IMR-90 (cell line): Measurements from ENCODE around the gene GRAMD2A. TPM values are rescaled to one million over a fixed set of nuclear protein-coding genes. Genes with fewer than 3 reads are reported as not detected.

Experiments used
- ATAC-seq: fragments of 200-7000 bp; cut with Tn5 transposase; 2 replicates; pipeline ENCODE4 v1.9.1; 2020; ENCODE audit warnings: low read depth, mild to moderate bottlenecking, moderate library complexity
- BruUV-seq: library from RNA; stranded (reverse); fragments of 400-500 nt; replicated peaks from 2 replicates; lab custom pipeline; 2021; lab: Mats Ljungman, UMichigan
- CTCF ChIA-PET: fragments of 300-600 bp; formaldehyde crosslinking; extraction: SDS; loops from one replicate; lab custom pipeline; 2021; ENCODE audit warnings: antibody characterized with exemption; lab: Yijun Ruan, JAX
- POLR2A ChIA-PET: fragments of 300-600 bp; sonication (Branson Sonifier 250); formaldehyde crosslinking; loops from one replicate; lab custom pipeline; 2022; ENCODE audit warnings: antibody characterized with exemption; ENCODE audit not compliant: unreplicated experiment; lab: Charles Lee
- DNase-seq: peaks from one replicate; pipeline ENCODE4 v3.0.0; 2013
- H2AFZ ChIP-seq: replicated peaks from 2 replicates; pipeline ENCODE3; 2013; ENCODE audit warnings: low read length, mild to moderate bottlenecking; ENCODE audit not compliant: poor library complexity
- H2AK5ac ChIP-seq: 2 replicates; pipeline ENCODE4 v1.6.1; 2013; ENCODE audit warnings: low read depth, low read length, inconsistent platforms
- H2AK9ac ChIP-seq: replicated peaks from 2 replicates; pipeline ENCODE3; 2013; ENCODE audit warnings: mild to moderate bottlenecking, low read depth, low read length, moderate library complexity; ENCODE audit not compliant: poor library complexity
- H2BK120ac ChIP-seq: 2 replicates; pipeline ENCODE4 v1.6.1; 2013; ENCODE audit warnings: low read depth, low read length, inconsistent platforms
- H2BK15ac ChIP-seq: 3 replicates; pipeline ENCODE4 v1.6.1; 2013; ENCODE audit warnings: low read depth, low read length, inconsistent platforms
- H2BK20ac ChIP-seq: 2 replicates; pipeline ENCODE4 v1.6.1; 2013; ENCODE audit warnings: low read depth, mild to moderate bottlenecking, inconsistent platforms, low read length, moderate library complexity
- H2BK5ac ChIP-seq: 2 replicates; pipeline ENCODE4 v1.6.1; 2013; ENCODE audit warnings: mild to moderate bottlenecking, low read depth, low read length, inconsistent platforms; ENCODE audit not compliant: poor library complexity, severe bottlenecking
- H3K14ac ChIP-seq: replicated peaks from 2 replicates; pipeline ENCODE4 v1.6.1; 2013; ENCODE audit warnings: low read depth, low read length, inconsistent platforms
- H3K18ac ChIP-seq: 2 replicates; pipeline ENCODE4 v1.6.1; 2013; ENCODE audit warnings: low read depth, low read length, control low read depth
- H3K23ac ChIP-seq: 2 replicates; pipeline ENCODE4 v1.6.1; 2013; ENCODE audit warnings: low read depth, low read length, inconsistent platforms
- H3K27ac ChIP-seq: 2 replicates; pipeline ENCODE4 v1.5.1; 2013; ENCODE audit warnings: mild to moderate bottlenecking, control low read depth, low read length; ENCODE audit not compliant: insufficient read depth
- H3K27me3 ChIP-seq: 2 replicates; pipeline ENCODE4 v1.6.1; 2013; ENCODE audit warnings: low read length; ENCODE audit not compliant: control insufficient read depth, insufficient read depth
- H3K36me3 ChIP-seq: 2 replicates; pipeline ENCODE4 v1.6.1; 2013; ENCODE audit warnings: low read length, mixed read lengths; ENCODE audit not compliant: control insufficient read depth, insufficient read depth
- H3K4ac ChIP-seq: 2 replicates; pipeline ENCODE4 v1.6.1; 2013; ENCODE audit warnings: low read depth, low read length, inconsistent platforms
- H3K4me1 ChIP-seq: 2 replicates; pipeline ENCODE4 v1.6.1; 2013; ENCODE audit warnings: low read length, mixed read lengths; ENCODE audit not compliant: control insufficient read depth, insufficient read depth
- H3K4me2 ChIP-seq: 2 replicates; pipeline ENCODE4 v1.6.1; 2013; ENCODE audit warnings: low read depth, mild to moderate bottlenecking, control low read depth, low read length, moderate library complexity
- H3K4me3 ChIP-seq: 2 replicates; pipeline ENCODE4 v1.5.1; 2013; ENCODE audit warnings: low read depth, mild to moderate bottlenecking, control low read depth, low read length, moderate library complexity; ENCODE audit not compliant: insufficient read depth
- H3K56ac ChIP-seq: 2 replicates; pipeline ENCODE4 v1.6.1; 2013; ENCODE audit warnings: low read length, inconsistent platforms; ENCODE audit not compliant: insufficient read depth; ENCODE audit errors: extremely low read depth
- H3K79me1 ChIP-seq, 2 experiments: 2 replicates each; pipeline ENCODE4 v1.6.1; 2013; ENCODE audit warnings: low read length in 2 of 2, inconsistent platforms in 1 of 2, low read depth in 1 of 2
- H3K9ac ChIP-seq: 2 replicates; pipeline ENCODE4 v1.6.1; 2013; ENCODE audit warnings: low read depth, low read length, control low read depth
- H3K9me1 ChIP-seq: 2 replicates; pipeline ENCODE4 v1.6.1; 2013; ENCODE audit warnings: low read length, inconsistent platforms; ENCODE audit not compliant: insufficient read depth
- H3K9me3 ChIP-seq: 2 replicates; pipeline ENCODE4 v1.6.1; 2013; ENCODE audit warnings: low read length; ENCODE audit not compliant: control insufficient read depth, insufficient read depth
- H4K20me1 ChIP-seq: 2 replicates; pipeline ENCODE4 v1.6.1; 2013; ENCODE audit warnings: low read length, inconsistent platforms; ENCODE audit not compliant: insufficient read depth
- H4K5ac ChIP-seq: 2 replicates; pipeline ENCODE4 v1.6.1; 2013; ENCODE audit warnings: mild to moderate bottlenecking, low read depth, low read length, control low read depth
- H4K8ac ChIP-seq, 2 experiments: 2 replicates each; pipeline ENCODE4 v1.6.1; 2013; ENCODE audit warnings: low read depth in 2 of 2, low read length in 2 of 2, control low read depth in 1 of 2, inconsistent platforms in 1 of 2
- H4K91ac ChIP-seq: 2 replicates; pipeline ENCODE4 v1.6.1; 2013; ENCODE audit warnings: low read depth, low read length, inconsistent platforms; ENCODE audit not compliant: insufficient read depth
- BHLHE40 ChIP-seq: fragments of 150-350 bp; IDR thresholded peaks from 2 replicates; pipeline ENCODE4 v1.6.1; 2016; ENCODE audit warnings: mild to moderate bottlenecking, low read depth, low read length
- RAD21 ChIP-seq: IDR thresholded peaks from 2 replicates; pipeline ENCODE4 v1.6.1; 2012; ENCODE audit warnings: low read length, improper control_type of control experiment
- WGBS, 2 experiments: methylation state at CpG; one replicate each; pipeline versions ENCODE4 v1.1.5 to v1.1.7; 2013; ENCODE audit warnings: missing lambda C conversion rate in 2 of 2; ENCODE audit not compliant: insufficient read length in 1 of 2; ENCODE audit errors: extremely low coverage in 2 of 2; 5-methylcytosine and 5-hydroxymethylcytosine counted together
- dilution Hi-C: fragments of 300-500 bp; cut with HindIII; formaldehyde crosslinking; loops from one replicate; pipeline ENCODE4 v1.14.3; 2018; ENCODE audit warnings: low sequenced_read_pairs; ENCODE audit not compliant: unreplicated experiment
- in situ Hi-C: fragments of 300-500 bp; cut with MboI; formaldehyde crosslinking; loops from 3 replicates; pipeline ENCODE4 v1.14.3; 2019; ENCODE audit warnings: low sequenced_read_pairs, inconsistent platforms, mixed read lengths
- intact Hi-C: fragments of 100-400 bp; cut with micrococcal nuclease; formaldehyde crosslinking; loops from 2 replicates; pipeline ENCODE4 v1.10.0; 2022
- polyA plus RNA-seq, 3 experiments: library from polyadenylated mRNA; depleted of rRNA; stranded (reverse); fragments of >200 nt; gene quantifications; 2 replicates each; pipeline ENCODE4 v1.2.3, GENCODE V29; 2012; ENCODE audit warnings: low replicate concordance in 1 of 3
- total RNA-seq: library from RNA; depleted of rRNA; stranded (reverse); fragments of >200 nt; gene quantifications from 2 replicates; pipeline ENCODE4 v1.2.3, GENCODE V29; 2012

Gene GRAMD2A
- total and polyA plus RNA-seq, 2 of the 4 experiments (the other 2 are of a cell fraction), result 0.14 to 0.18 TPM

DNA sequence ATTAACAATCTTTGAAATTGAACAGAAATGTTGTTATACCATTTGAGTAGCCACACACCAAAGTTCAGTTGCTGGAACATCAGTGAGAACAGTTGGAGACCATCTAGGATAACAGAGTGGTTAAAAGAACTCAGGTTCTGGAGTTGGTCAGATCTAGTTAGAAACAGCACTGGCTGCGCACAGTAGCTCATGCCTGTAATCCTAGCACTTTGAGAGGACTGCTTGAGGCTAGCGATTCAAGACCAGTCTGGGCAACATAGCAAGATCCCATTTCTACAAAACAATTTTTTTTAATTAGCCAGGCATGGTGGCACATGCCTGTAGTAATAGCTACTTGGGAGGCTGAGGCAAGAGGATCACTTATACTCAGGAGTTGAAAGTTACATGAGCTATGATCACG is 41.0 kb upstream of the GRAMD2A start:
- no TSS peak for BruUV-seq

More for the DNA sequence above, 41.0 kb upstream of the GRAMD2A start:
- no peak overlapping the region for H3K56ac ChIP-seq
- peak overlapping the region; percentile 10; the same call in 1 of the 2 replicates for H3K4ac ChIP-seq
- H3K9me3 ChIP-seq, result no peaks in the 10 kb centered on the region
- 0 out of 2 replicates have a peak overlapping the region, but pooled peaks have one; percentile 3 for H3K14ac ChIP-seq
- H2AK5ac ChIP-seq, result peak overlapping the region; percentile 6; the same call in 1 of the 2 replicates
- H3K4me2 ChIP-seq, result no peak overlapping the region
- peak overlapping the region; percentile 31; the same call in 1 of the 2 replicates for H4K91ac ChIP-seq
- in situ Hi-C loops, result no loop called here
- no peak for ATAC-seq
- dilution Hi-C loops, result no loop called here
- TF ChIP-seq BHLHE40 (no peak), RAD21 (no peak)
- peak overlapping the region; percentile 43; the same call in 1 of the 3 replicates for H2BK15ac ChIP-seq
- no peak overlapping the region for H3K4me3 ChIP-seq
- CTCF ChIA-PET, result no interaction called here
- POLR2A ChIA-PET, result no interaction called here
- intact Hi-C loops, result no loop called here
- peak overlapping the region; percentile 58 for H2BK20ac ChIP-seq
- H3K79me1 ChIP-seq, result peaks cover 9 to 27% of the 10 kb centered on the region in 2 experiments; a peak in 3 of 4 replicates
- no peaks in the 10 kb centered on the region for H3K27me3 ChIP-seq
- H3K9ac ChIP-seq, result no peak overlapping the region
- peak overlapping the region; percentile 12; the same call in 1 of the 2 replicates for H2BK120ac ChIP-seq
- peaks cover 18% of the 10 kb centered on the region for H3K36me3 ChIP-seq
- no peak overlapping the region for H3K18ac ChIP-seq
- no CpG with 5 or more reads among the region's 3 CpGs for WGBS, 2 experiments
- H2BK5ac ChIP-seq, result peak overlapping the region; percentile 96
- H4K20me1 ChIP-seq, result no peaks in the 10 kb centered on the region
- no peak overlapping the region for H2AFZ ChIP-seq
- H3K9me1 ChIP-seq, result peaks cover 26% of the 10 kb centered on the region
- peak overlapping the region in 1 of 2 experiments; percentile 59; a peak in 3 of 4 replicates for H4K8ac ChIP-seq
- no peak overlapping the region for H3K27ac ChIP-seq
- H2AK9ac ChIP-seq, result no peak overlapping the region
- no peak overlapping the region; the same call in 1 of the 2 replicates for H4K5ac ChIP-seq
- no peak for DNase-seq
- H3K23ac ChIP-seq, result peak overlapping the region; percentile 1; the same call in 1 of the 2 replicates
- peaks cover 14% of the 10 kb centered on the region for H3K4me1 ChIP-seq
